GM10847 (cell line): ENCODE data around the gene FLRT2.

Experiments
- POLR2A ChIP-seq: IDR thresholded peaks from 2 replicates; pipeline ENCODE4 v1.6.1; 2011; ENCODE audit not compliant: insufficient read length; ENCODE audit errors: extremely low read depth

Gene FLRT2

GRCh38 chr14:85622986-85623685 lies 93.2 kb downstream of the FLRT2 start:
- TF ChIP-seq POLR2A = no peak

DNA sequence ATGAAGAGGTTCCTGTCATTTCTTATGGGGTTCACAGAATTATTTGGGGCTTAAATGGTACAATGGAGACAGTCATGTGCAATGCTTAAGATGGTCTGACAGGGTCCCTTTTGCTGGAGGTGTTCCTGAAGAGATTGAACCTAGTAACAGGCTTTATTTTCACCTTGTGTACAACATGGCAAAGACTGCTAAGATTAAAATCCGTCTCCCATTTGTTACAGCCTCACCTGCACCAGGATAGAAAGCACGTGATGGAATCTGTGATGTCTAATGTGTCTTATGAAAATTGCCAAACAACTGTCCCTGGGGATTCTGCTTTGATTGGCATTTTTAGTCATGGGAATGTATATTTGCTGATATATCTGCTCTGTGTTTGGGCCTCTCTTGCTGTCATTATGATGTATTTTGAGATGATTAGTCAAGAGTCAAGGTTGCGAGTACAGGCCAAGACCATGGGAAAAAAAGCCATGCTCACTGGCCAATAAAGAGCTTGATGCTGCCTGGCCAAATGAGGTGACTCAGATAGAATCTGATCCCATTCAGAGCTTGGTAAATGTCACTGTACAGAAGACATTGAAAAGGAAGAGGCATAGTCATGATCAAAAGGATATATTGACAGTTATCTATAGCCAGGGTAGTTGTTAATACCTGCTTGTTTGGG lies 96.1 kb downstream of the FLRT2 start:
- TF ChIP-seq POLR2A = no peak

DNA sequence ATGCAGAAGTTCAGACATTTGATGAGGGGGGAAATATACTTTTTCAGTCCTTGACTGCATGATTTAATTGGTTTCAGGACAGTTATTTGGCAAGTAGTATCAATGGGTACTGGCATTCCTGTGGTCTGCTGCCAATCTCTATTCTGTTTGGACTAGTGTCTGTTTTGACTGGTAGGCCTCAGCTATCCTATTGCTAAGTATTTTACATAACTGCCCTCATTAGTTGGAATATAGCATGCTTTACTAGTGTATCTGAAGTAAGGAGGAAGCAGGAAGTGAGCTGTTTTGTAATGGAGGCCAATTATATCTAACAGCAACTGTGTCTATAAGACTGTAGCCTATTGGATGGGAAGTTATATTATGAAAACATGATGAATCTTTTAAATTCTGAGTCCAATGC lies 104.3 kb downstream of the FLRT2 start:
- no peak for TF ChIP-seq POLR2A

GRCh38 chr14:85644211-85644610 lies 114.3 kb downstream of the FLRT2 start:
- no peak for TF ChIP-seq POLR2A

- TF ChIP-seq POLR2A = no peak
These were observed 123.1 kb downstream of the FLRT2 start for GRCh38 chr14:85653029-85653428.

DNA sequence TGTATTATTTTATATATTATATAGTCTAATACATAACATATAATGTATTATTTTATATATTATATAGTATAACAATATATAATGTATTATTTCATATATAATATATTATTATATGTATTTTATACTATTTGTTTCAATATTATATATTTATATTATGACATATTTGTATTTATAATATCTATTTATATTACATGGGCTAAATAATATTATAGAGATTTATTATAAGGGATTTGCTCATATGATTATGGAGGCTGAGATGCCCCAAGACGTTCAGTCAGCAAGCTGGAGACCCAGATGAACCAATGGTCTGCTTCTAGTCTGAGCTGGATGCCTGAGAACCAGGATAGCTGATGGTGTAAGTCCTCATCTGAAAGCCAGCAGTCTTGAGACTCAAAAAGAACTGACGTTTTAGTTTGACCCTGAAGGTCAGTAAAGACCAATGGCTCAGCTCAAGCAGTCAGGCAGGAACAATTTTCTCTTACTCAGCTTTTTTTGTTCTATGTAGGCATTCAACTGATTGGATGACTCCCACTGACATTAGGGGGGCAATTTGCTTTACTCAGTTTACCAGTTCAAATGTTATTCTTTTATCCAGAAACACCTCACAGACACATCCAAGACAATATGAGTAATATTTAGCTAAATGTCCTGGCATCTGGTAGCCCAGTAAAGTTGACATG lies 130.4 kb downstream of the FLRT2 start:
- TF ChIP-seq POLR2A = no peak

- TF ChIP-seq POLR2A = no peak
These were observed 132.2 kb downstream of the FLRT2 start for GRCh38 chr14:85662096-85662495.

DNA sequence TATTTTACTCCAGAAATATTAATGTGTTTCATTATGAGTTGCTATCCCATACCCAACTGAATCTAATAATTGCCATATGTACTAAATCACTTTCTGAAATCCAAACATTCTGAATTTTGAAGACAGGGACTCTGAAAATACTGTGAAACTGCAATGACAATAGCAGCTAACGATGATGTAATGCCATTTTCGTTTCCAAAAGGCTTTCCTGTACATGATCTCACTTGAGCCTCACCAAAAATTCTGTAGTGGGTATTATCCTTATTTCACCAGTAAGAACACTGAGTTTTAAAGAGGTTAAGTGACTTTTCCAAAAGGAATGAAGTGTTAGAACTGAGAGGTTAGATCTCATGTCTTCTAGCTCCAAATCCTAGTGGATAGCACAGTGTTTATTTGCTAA lies 133.3 kb downstream of the FLRT2 start:
- TF ChIP-seq POLR2A = no peak

- no peak for TF ChIP-seq POLR2A
These were observed 133.7 kb downstream of the FLRT2 start for GRCh38 chr14:85663667-85664066.

- TF ChIP-seq POLR2A = no peak
These were observed 146.0 kb downstream of the FLRT2 start for GRCh38 chr14:85675957-85676356.

- no peak for TF ChIP-seq POLR2A
These were observed 157.0 kb downstream of the FLRT2 start for GRCh38 chr14:85686908-85687307.

GRCh38 chr14:85687456-85687855 lies 157.5 kb downstream of the FLRT2 start:
- TF ChIP-seq POLR2A = no peak

DNA sequence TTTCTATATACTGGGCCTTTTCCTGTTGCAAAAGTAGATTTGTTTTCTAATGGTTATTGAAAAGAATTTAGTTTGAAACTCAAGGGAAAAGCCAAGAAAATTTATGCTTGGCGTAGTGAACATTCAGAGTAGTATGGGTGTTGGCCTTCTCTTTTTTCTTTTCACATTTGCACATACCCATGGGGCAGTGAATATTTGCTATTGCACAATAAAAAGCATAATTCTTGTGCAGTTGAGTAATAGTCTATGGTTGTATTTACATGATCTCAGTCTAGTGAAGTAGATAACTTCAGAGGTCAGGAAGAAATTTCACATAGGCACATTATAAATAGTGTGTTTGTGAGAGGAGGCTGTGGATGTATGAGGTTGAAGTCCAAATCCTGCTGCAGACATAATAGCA lies 158.1 kb downstream of the FLRT2 start:
- no peak for TF ChIP-seq POLR2A

DNA sequence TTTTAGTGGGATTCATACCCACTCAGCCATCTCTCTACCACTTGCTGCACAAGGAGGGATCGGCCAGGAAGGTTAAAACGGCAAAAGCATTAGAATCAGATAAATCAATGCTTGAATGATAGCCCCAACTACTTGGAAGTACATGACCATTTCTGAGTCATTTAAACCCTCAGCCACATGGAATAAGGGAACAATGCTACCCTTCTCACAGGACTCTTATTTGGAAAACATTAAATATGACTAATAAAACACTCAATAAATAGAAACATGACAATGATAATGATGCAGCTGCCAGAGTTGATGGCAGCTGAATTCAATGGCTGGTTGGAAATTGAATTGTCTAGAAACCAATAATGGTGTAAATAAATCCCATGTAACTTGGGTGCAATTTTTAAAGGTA lies 165.4 kb downstream of the FLRT2 start:
- no peak for TF ChIP-seq POLR2A

- TF ChIP-seq POLR2A = no peak
These were observed 171.2 kb downstream of the FLRT2 start for GRCh38 chr14:85701116-85701515.

DNA sequence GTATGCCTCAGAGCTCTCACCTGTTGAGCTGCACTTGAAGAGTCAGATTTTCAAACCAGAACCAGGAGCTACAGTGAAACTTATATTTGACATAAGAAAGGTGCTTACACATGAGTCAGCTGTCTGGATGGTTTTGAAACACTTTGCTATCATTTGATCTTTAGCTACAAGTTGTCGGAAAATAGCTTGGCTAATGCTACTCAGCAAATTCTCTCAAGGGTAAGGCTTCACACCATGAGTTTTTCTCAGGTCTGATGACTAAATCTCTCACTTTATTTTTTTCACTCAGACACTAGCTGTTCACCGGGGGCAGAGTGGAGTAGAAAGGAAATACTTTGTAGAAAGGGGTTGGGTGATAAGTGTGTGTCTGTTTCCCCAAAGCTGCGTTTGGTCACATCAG lies 171.8 kb downstream of the FLRT2 start:
- TF ChIP-seq POLR2A = no peak
